IMR-90 (cell line): ENCODE data around the gene PRDM2. TPM values are rescaled to one million over a fixed set of nuclear protein-coding genes. Genes with fewer than 3 reads are reported as not detected.

Experiments
- ATAC-seq: fragments of 200-7000 bp; cut with Tn5 transposase; 2 replicates; pipeline ENCODE4 v1.9.1; 2020; ENCODE audit warnings: low read depth, mild to moderate bottlenecking, moderate library complexity
- BruUV-seq: library from RNA; stranded (reverse); fragments of 400-500 nt; replicated peaks from 2 replicates; lab custom pipeline; 2021; lab: Mats Ljungman, UMichigan
- CTCF ChIA-PET: fragments of 300-600 bp; formaldehyde crosslinking; extraction: SDS; loops from one replicate; lab custom pipeline; 2021; ENCODE audit warnings: antibody characterized with exemption; lab: Yijun Ruan, JAX
- POLR2A ChIA-PET: fragments of 300-600 bp; sonication (Branson Sonifier 250); formaldehyde crosslinking; loops from one replicate; lab custom pipeline; 2022; ENCODE audit warnings: antibody characterized with exemption; ENCODE audit not compliant: unreplicated experiment; lab: Charles Lee
- DNase-seq: peaks from one replicate; pipeline ENCODE4 v3.0.0; 2013
- H2AFZ ChIP-seq: replicated peaks from 2 replicates; pipeline ENCODE3; 2013; ENCODE audit warnings: low read length, mild to moderate bottlenecking; ENCODE audit not compliant: poor library complexity
- H2AK5ac ChIP-seq: 2 replicates; pipeline ENCODE4 v1.6.1; 2013; ENCODE audit warnings: low read depth, low read length, inconsistent platforms
- H2AK9ac ChIP-seq: replicated peaks from 2 replicates; pipeline ENCODE3; 2013; ENCODE audit warnings: mild to moderate bottlenecking, low read depth, low read length, moderate library complexity; ENCODE audit not compliant: poor library complexity
- H2BK120ac ChIP-seq: 2 replicates; pipeline ENCODE4 v1.6.1; 2013; ENCODE audit warnings: low read depth, low read length, inconsistent platforms
- H2BK15ac ChIP-seq: 3 replicates; pipeline ENCODE4 v1.6.1; 2013; ENCODE audit warnings: low read depth, low read length, inconsistent platforms
- H2BK20ac ChIP-seq: 2 replicates; pipeline ENCODE4 v1.6.1; 2013; ENCODE audit warnings: low read depth, mild to moderate bottlenecking, inconsistent platforms, low read length, moderate library complexity
- H2BK5ac ChIP-seq: 2 replicates; pipeline ENCODE4 v1.6.1; 2013; ENCODE audit warnings: mild to moderate bottlenecking, low read depth, low read length, inconsistent platforms; ENCODE audit not compliant: poor library complexity, severe bottlenecking
- H3K14ac ChIP-seq: replicated peaks from 2 replicates; pipeline ENCODE4 v1.6.1; 2013; ENCODE audit warnings: low read depth, low read length, inconsistent platforms
- H3K18ac ChIP-seq: 2 replicates; pipeline ENCODE4 v1.6.1; 2013; ENCODE audit warnings: low read depth, low read length, control low read depth
- H3K23ac ChIP-seq: 2 replicates; pipeline ENCODE4 v1.6.1; 2013; ENCODE audit warnings: low read depth, low read length, inconsistent platforms
- H3K27ac ChIP-seq: 2 replicates; pipeline ENCODE4 v1.5.1; 2013; ENCODE audit warnings: mild to moderate bottlenecking, control low read depth, low read length; ENCODE audit not compliant: insufficient read depth
- H3K27me3 ChIP-seq: 2 replicates; pipeline ENCODE4 v1.6.1; 2013; ENCODE audit warnings: low read length; ENCODE audit not compliant: control insufficient read depth, insufficient read depth
- H3K36me3 ChIP-seq: 2 replicates; pipeline ENCODE4 v1.6.1; 2013; ENCODE audit warnings: low read length, mixed read lengths; ENCODE audit not compliant: control insufficient read depth, insufficient read depth
- H3K4ac ChIP-seq: 2 replicates; pipeline ENCODE4 v1.6.1; 2013; ENCODE audit warnings: low read depth, low read length, inconsistent platforms
- H3K4me1 ChIP-seq: 2 replicates; pipeline ENCODE4 v1.6.1; 2013; ENCODE audit warnings: low read length, mixed read lengths; ENCODE audit not compliant: control insufficient read depth, insufficient read depth
- H3K4me2 ChIP-seq: 2 replicates; pipeline ENCODE4 v1.6.1; 2013; ENCODE audit warnings: low read depth, mild to moderate bottlenecking, control low read depth, low read length, moderate library complexity
- H3K4me3 ChIP-seq: 2 replicates; pipeline ENCODE4 v1.5.1; 2013; ENCODE audit warnings: low read depth, mild to moderate bottlenecking, control low read depth, low read length, moderate library complexity; ENCODE audit not compliant: insufficient read depth
- H3K56ac ChIP-seq: 2 replicates; pipeline ENCODE4 v1.6.1; 2013; ENCODE audit warnings: low read length, inconsistent platforms; ENCODE audit not compliant: insufficient read depth; ENCODE audit errors: extremely low read depth
- H3K79me1 ChIP-seq, 2 experiments: 2 replicates each; pipeline ENCODE4 v1.6.1; 2013; ENCODE audit warnings: low read length in 2 of 2, inconsistent platforms in 1 of 2, low read depth in 1 of 2
- H3K9ac ChIP-seq: 2 replicates; pipeline ENCODE4 v1.6.1; 2013; ENCODE audit warnings: low read depth, low read length, control low read depth
- H3K9me1 ChIP-seq: 2 replicates; pipeline ENCODE4 v1.6.1; 2013; ENCODE audit warnings: low read length, inconsistent platforms; ENCODE audit not compliant: insufficient read depth
- H3K9me3 ChIP-seq: 2 replicates; pipeline ENCODE4 v1.6.1; 2013; ENCODE audit warnings: low read length; ENCODE audit not compliant: control insufficient read depth, insufficient read depth
- H4K20me1 ChIP-seq: 2 replicates; pipeline ENCODE4 v1.6.1; 2013; ENCODE audit warnings: low read length, inconsistent platforms; ENCODE audit not compliant: insufficient read depth
- H4K5ac ChIP-seq: 2 replicates; pipeline ENCODE4 v1.6.1; 2013; ENCODE audit warnings: mild to moderate bottlenecking, low read depth, low read length, control low read depth
- H4K8ac ChIP-seq, 2 experiments: 2 replicates each; pipeline ENCODE4 v1.6.1; 2013; ENCODE audit warnings: low read depth in 2 of 2, low read length in 2 of 2, control low read depth in 1 of 2, inconsistent platforms in 1 of 2
- H4K91ac ChIP-seq: 2 replicates; pipeline ENCODE4 v1.6.1; 2013; ENCODE audit warnings: low read depth, low read length, inconsistent platforms; ENCODE audit not compliant: insufficient read depth
- BHLHE40 ChIP-seq: fragments of 150-350 bp; IDR thresholded peaks from 2 replicates; pipeline ENCODE4 v1.6.1; 2016; ENCODE audit warnings: mild to moderate bottlenecking, low read depth, low read length
- CEBPB ChIP-seq: IDR thresholded peaks from 2 replicates; pipeline ENCODE4 v1.6.1; 2012; ENCODE audit warnings: low read depth, low read length, improper control_type of control experiment
- CHD1 ChIP-seq: IDR thresholded peaks from 2 replicates; pipeline ENCODE4 v1.6.1; 2012; ENCODE audit warnings: low read depth, low read length, improper control_type of control experiment
- ELK1 ChIP-seq: fragments of 150-350 bp; IDR thresholded peaks from 2 replicates; pipeline ENCODE4 v1.6.1; 2016; ENCODE audit warnings: low read depth, mild to moderate bottlenecking, low read length, moderate library complexity, borderline replicate concordance
- FOS ChIP-seq: fragments of 150-350 bp; IDR thresholded peaks from 2 replicates; pipeline ENCODE4 v1.6.1; 2016; ENCODE audit warnings: low read depth, low read length
- MAFK ChIP-seq: IDR thresholded peaks from 2 replicates; pipeline ENCODE4 v1.6.1; 2012; ENCODE audit warnings: low read depth, low read length, improper control_type of control experiment
- MAZ ChIP-seq: IDR thresholded peaks from 2 replicates; pipeline ENCODE4 v1.6.1; 2012; ENCODE audit warnings: low read depth, mild to moderate bottlenecking, low read length, improper control_type of control experiment, moderate library complexity, borderline replicate concordance
- MXI1 ChIP-seq: IDR thresholded peaks from 2 replicates; pipeline ENCODE4 v1.6.1; 2012; ENCODE audit warnings: low read depth, mild to moderate bottlenecking, low read length, moderate library complexity, borderline replicate concordance
- NFE2L2 ChIP-seq: fragments of 150-350 bp; IDR thresholded peaks from 2 replicates; pipeline ENCODE4 v1.6.1; 2016; ENCODE audit warnings: low read depth, mild to moderate bottlenecking, low read length
- POLR2A ChIP-seq: IDR thresholded peaks from 2 replicates; pipeline ENCODE4 v1.6.1; 2012; ENCODE audit warnings: mild to moderate bottlenecking, low read depth, low read length
- RAD21 ChIP-seq: IDR thresholded peaks from 2 replicates; pipeline ENCODE4 v1.6.1; 2012; ENCODE audit warnings: low read length, improper control_type of control experiment
- RCOR1 ChIP-seq: IDR thresholded peaks from 2 replicates; pipeline ENCODE4 v1.6.1; 2012; ENCODE audit warnings: mild to moderate bottlenecking, low read length, improper control_type of control experiment; ENCODE audit not compliant: insufficient replicate concordance
- RFX5 ChIP-seq: IDR thresholded peaks from 2 replicates; pipeline ENCODE4 v1.8.0; 2012; ENCODE audit warnings: low read depth, mild to moderate bottlenecking, low read length, moderate library complexity
- SMC3 ChIP-seq: fragments of 150-350 bp; IDR thresholded peaks from 2 replicates; pipeline ENCODE4 v1.6.1; 2016; ENCODE audit warnings: low read depth, mild to moderate bottlenecking, antibody characterized with exemption, low read length, moderate library complexity
- WGBS, 2 experiments: methylation state at CpG; one replicate each; pipeline versions ENCODE4 v1.1.5 to v1.1.7; 2013; ENCODE audit warnings: missing lambda C conversion rate in 2 of 2; ENCODE audit not compliant: insufficient read length in 1 of 2; ENCODE audit errors: extremely low coverage in 2 of 2; 5-methylcytosine and 5-hydroxymethylcytosine counted together
- dilution Hi-C: fragments of 300-500 bp; cut with HindIII; formaldehyde crosslinking; loops from one replicate; pipeline ENCODE4 v1.14.3; 2018; ENCODE audit warnings: low sequenced_read_pairs; ENCODE audit not compliant: unreplicated experiment
- in situ Hi-C: fragments of 300-500 bp; cut with MboI; formaldehyde crosslinking; loops from 3 replicates; pipeline ENCODE4 v1.14.3; 2019; ENCODE audit warnings: low sequenced_read_pairs, inconsistent platforms, mixed read lengths
- intact Hi-C: fragments of 100-400 bp; cut with micrococcal nuclease; formaldehyde crosslinking; loops from 2 replicates; pipeline ENCODE4 v1.10.0; 2022
- polyA plus RNA-seq, 3 experiments: library from polyadenylated mRNA; depleted of rRNA; stranded (reverse); fragments of >200 nt; gene quantifications; 2 replicates each; pipeline ENCODE4 v1.2.3, GENCODE V29; 2012; ENCODE audit warnings: low replicate concordance in 1 of 3
- total RNA-seq: library from RNA; depleted of rRNA; stranded (reverse); fragments of >200 nt; gene quantifications from 2 replicates; pipeline ENCODE4 v1.2.3, GENCODE V29; 2012
- TF ChIP-seq, protein P1 (sequence below): conservative IDR thresholded peaks from 2 replicates; pipeline ENCODE4 v1.5.1; 2012; ENCODE audit warnings: mild to moderate bottlenecking, low read depth, low read length, improper control_type of control experiment

The PRDM2 gene
- total and polyA plus RNA-seq, 2 of the 4 experiments (the other 2 are of a cell fraction) = 3.4 to 8.9 TPM

GRCh38 chr1:13830616-13831280 is 130.8 kb downstream of the PRDM2 start:
- H2BK15ac ChIP-seq = no peak overlapping the region
- no peak overlapping the region for H2BK120ac ChIP-seq
- ChIA-PET POLR2A (no interaction called here), CTCF (no interaction called here)
- no peaks in the 10 kb centered on the region for H3K9me3 ChIP-seq
- H2AK5ac ChIP-seq = no peak overlapping the region
- peak; percentile 7 for DNase-seq
- H3K27ac ChIP-seq = no peak overlapping the region
- dilution Hi-C loops (no loop called here), intact Hi-C loops (no loop called here), in situ Hi-C loops (no loop called here)
- H3K4ac ChIP-seq = no peak overlapping the region
- no CpG with 5 or more reads among the region's 6 CpGs for WGBS, 2 experiments
- no peaks in the 10 kb centered on the region for H3K79me1 ChIP-seq
- H3K18ac ChIP-seq = no peak overlapping the region
- no peaks in the 10 kb centered on the region for H3K36me3 ChIP-seq
- H3K14ac ChIP-seq = no peak overlapping the region
- no peak overlapping the region for H3K4me2 ChIP-seq
- H3K27me3 ChIP-seq = no peaks in the 10 kb centered on the region
- ATAC-seq = peak; percentile 73
- no peak overlapping the region for H3K23ac ChIP-seq
- H3K9ac ChIP-seq = no peak overlapping the region
- no peaks in the 10 kb centered on the region for H3K4me1 ChIP-seq
- no peak overlapping the region for H2BK5ac ChIP-seq
- H4K5ac ChIP-seq = no peak overlapping the region
- H3K9me1 ChIP-seq = no peaks in the 10 kb centered on the region
- no TSS peak for BruUV-seq
- H2BK20ac ChIP-seq = no peak overlapping the region
- H2AFZ ChIP-seq = no peak overlapping the region
- H3K4me3 ChIP-seq = no peak overlapping the region
- no peak overlapping the region for H3K56ac ChIP-seq
- TF ChIP-seq MAFK (no peak), ELK1 (no peak), CHD1 (no peak), RFX5 (no peak), RCOR1 (no peak), SMC3 (no peak), POLR2A (no peak), NFE2L2 (no peak), BHLHE40 (no peak), CEBPB (no peak), MXI1 (no peak), FOS (no peak), MAZ (no peak), RAD21 (no peak)
- TF ChIP-seq, protein P1, sequence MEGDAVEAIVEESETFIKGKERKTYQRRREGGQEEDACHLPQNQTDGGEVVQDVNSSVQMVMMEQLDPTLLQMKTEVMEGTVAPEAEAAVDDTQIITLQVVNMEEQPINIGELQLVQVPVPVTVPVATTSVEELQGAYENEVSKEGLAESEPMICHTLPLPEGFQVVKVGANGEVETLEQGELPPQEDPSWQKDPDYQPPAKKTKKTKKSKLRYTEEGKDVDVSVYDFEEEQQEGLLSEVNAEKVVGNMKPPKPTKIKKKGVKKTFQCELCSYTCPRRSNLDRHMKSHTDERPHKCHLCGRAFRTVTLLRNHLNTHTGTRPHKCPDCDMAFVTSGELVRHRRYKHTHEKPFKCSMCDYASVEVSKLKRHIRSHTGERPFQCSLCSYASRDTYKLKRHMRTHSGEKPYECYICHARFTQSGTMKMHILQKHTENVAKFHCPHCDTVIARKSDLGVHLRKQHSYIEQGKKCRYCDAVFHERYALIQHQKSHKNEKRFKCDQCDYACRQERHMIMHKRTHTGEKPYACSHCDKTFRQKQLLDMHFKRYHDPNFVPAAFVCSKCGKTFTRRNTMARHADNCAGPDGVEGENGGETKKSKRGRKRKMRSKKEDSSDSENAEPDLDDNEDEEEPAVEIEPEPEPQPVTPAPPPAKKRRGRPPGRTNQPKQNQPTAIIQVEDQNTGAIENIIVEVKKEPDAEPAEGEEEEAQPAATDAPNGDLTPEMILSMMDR = no peak
- no peak overlapping the region for H4K8ac ChIP-seq
- H2AK9ac ChIP-seq = no peak overlapping the region
- no peak overlapping the region for H4K91ac ChIP-seq
- no peaks in the 10 kb centered on the region for H4K20me1 ChIP-seq
